ENCODE results near the gene CELF4.
"Not testable (repeated sequence)": the region's sequence is repeated elsewhere in the genome, so short reads cannot be mapped to it uniquely, and the experiment has no call there.

Gene CELF4

GRCh38 chr18:37361335-37362157 lies 204.1 kb downstream of the CELF4 start:
- H3K4me1 Mint-ChIP-seq (ENCODE audit: low read depth) = no peaks in the 10 kb centered on the region
- no peak overlapping the region for H3K27ac Mint-ChIP-seq
- no peak overlapping the region for H3K4me3 Mint-ChIP-seq
- no peaks in the 10 kb centered on the region for H3K9me3 Mint-ChIP-seq
- H3K36me3 Mint-ChIP-seq (ENCODE audit: low read depth) = no peaks in the 10 kb centered on the region
- DNase-seq = no peak
- H3K27me3 Mint-ChIP-seq = peaks cover 32% of the 10 kb centered on the region

GRCh38 chr18:37358061-37358460 lies 207.5 kb downstream of the CELF4 start:
- DNase-seq; H3K27ac Mint-ChIP-seq; H3K4me3 Mint-ChIP-seq; H3K9me3 Mint-ChIP-seq; H3K4me1 Mint-ChIP-seq (ENCODE audit: low read depth); H3K36me3 Mint-ChIP-seq (ENCODE audit: low read depth): not testable (repeated sequence)
- peaks cover 21% of the 10 kb centered on the region for H3K27me3 Mint-ChIP-seq

- H3K9me3 Mint-ChIP-seq = no peaks in the 10 kb centered on the region
- H3K27ac Mint-ChIP-seq = no peak overlapping the region
- H3K4me3 Mint-ChIP-seq = no peak overlapping the region
- no peaks in the 10 kb centered on the region for H3K4me1 Mint-ChIP-seq (ENCODE audit: low read depth)
- no peaks in the 10 kb centered on the region for H3K36me3 Mint-ChIP-seq (ENCODE audit: low read depth)
- no peak for DNase-seq
- H3K27me3 Mint-ChIP-seq = peaks cover under 1% of the 10 kb centered on the region
Measured at GRCh38 chr18:37355772-37356171, 209.8 kb downstream of the CELF4 start.

GRCh38 chr18:37351110-37351509 lies 214.5 kb downstream of the CELF4 start:
- no peak for DNase-seq
- Mint-ChIP-seq H3K27me3 (peaks cover 10% of the 10 kb centered on the region), H3K4me1 (ENCODE audit: low read depth) (no peaks in the 10 kb centered on the region), H3K4me3 (no peak overlapping the region), H3K36me3 (ENCODE audit: low read depth) (no peaks in the 10 kb centered on the region), H3K9me3 (no peaks in the 10 kb centered on the region), H3K27ac (no peak overlapping the region)

- H3K27me3 Mint-ChIP-seq = peaks cover 24% of the 10 kb centered on the region
- peaks cover 1% of the 10 kb centered on the region for H3K4me1 Mint-ChIP-seq (ENCODE audit: low read depth)
- no peaks in the 10 kb centered on the region for H3K36me3 Mint-ChIP-seq (ENCODE audit: low read depth)
- H3K9me3 Mint-ChIP-seq = no peaks in the 10 kb centered on the region
- DNase-seq = no peak
- no peak overlapping the region for H3K27ac Mint-ChIP-seq
- H3K4me3 Mint-ChIP-seq = no peak overlapping the region
Measured at GRCh38 chr18:37348729-37349128, 216.9 kb downstream of the CELF4 start.

- peaks cover 34% of the 10 kb centered on the region for H3K27me3 Mint-ChIP-seq
- H3K27ac Mint-ChIP-seq = no peak overlapping the region
- peaks cover 2% of the 10 kb centered on the region for H3K4me1 Mint-ChIP-seq (ENCODE audit: low read depth)
Measured at GRCh38 chr18:37346048-37346447, 219.6 kb downstream of the CELF4 start.

GRCh38 chr18:37343542-37343851 lies 222.1 kb downstream of the CELF4 start:
- no peaks in the 10 kb centered on the region for H3K36me3 Mint-ChIP-seq (ENCODE audit: low read depth)
- H3K4me1 Mint-ChIP-seq (ENCODE audit: low read depth) = peaks cover 2% of the 10 kb centered on the region
- H3K4me3 Mint-ChIP-seq = no peak overlapping the region
- H3K27ac Mint-ChIP-seq = no peak overlapping the region
- H3K9me3 Mint-ChIP-seq = no peaks in the 10 kb centered on the region
- H3K27me3 Mint-ChIP-seq = peaks cover 39% of the 10 kb centered on the region
- no peak for DNase-seq

More at GRCh38 chr18:37346048-37346447, 219.6 kb downstream of the CELF4 start:
- no peak overlapping the region for H3K4me3 Mint-ChIP-seq
- no peaks in the 10 kb centered on the region for H3K36me3 Mint-ChIP-seq (ENCODE audit: low read depth)
- H3K9me3 Mint-ChIP-seq = no peaks in the 10 kb centered on the region
- DNase-seq = no peak

GRCh38 chr18:37341473-37342086 lies 224.0 kb downstream of the CELF4 start:
- DNase-seq = no peak
- H3K4me3 Mint-ChIP-seq = no peak overlapping the region
- peaks cover 2% of the 10 kb centered on the region for H3K4me1 Mint-ChIP-seq (ENCODE audit: low read depth)
- no peak overlapping the region for H3K27ac Mint-ChIP-seq
- no peaks in the 10 kb centered on the region for H3K9me3 Mint-ChIP-seq
- peaks cover 32% of the 10 kb centered on the region for H3K27me3 Mint-ChIP-seq
- H3K36me3 Mint-ChIP-seq (ENCODE audit: low read depth) = no peaks in the 10 kb centered on the region

GRCh38 chr18:37341016-37341415 lies 224.6 kb downstream of the CELF4 start:
- peaks cover 29% of the 10 kb centered on the region for H3K27me3 Mint-ChIP-seq
- no peaks in the 10 kb centered on the region for H3K36me3 Mint-ChIP-seq (ENCODE audit: low read depth)
- no peak overlapping the region for H3K27ac Mint-ChIP-seq
- DNase-seq = no peak
- peaks cover 2% of the 10 kb centered on the region for H3K4me1 Mint-ChIP-seq (ENCODE audit: low read depth)
- no peaks in the 10 kb centered on the region for H3K9me3 Mint-ChIP-seq
- H3K4me3 Mint-ChIP-seq = no peak overlapping the region

GRCh38 chr18:37339701-37340215 lies 225.8 kb downstream of the CELF4 start:
- no peak for DNase-seq
- Mint-ChIP-seq H3K4me1 (ENCODE audit: low read depth) (peaks cover 2% of the 10 kb centered on the region), H3K9me3 (no peaks in the 10 kb centered on the region), H3K4me3 (no peak overlapping the region), H3K27me3 (peaks cover 25% of the 10 kb centered on the region), H3K27ac (no peak overlapping the region), H3K36me3 (ENCODE audit: low read depth) (no peaks in the 10 kb centered on the region)

GRCh38 chr18:37336568-37337285 lies 228.9 kb downstream of the CELF4 start:
- H3K4me3 Mint-ChIP-seq = no peak overlapping the region

GRCh38 chr18:37335409-37335736 lies 230.2 kb downstream of the CELF4 start:
- Mint-ChIP-seq H3K27ac (no peak overlapping the region), H3K27me3 (peaks cover 5% of the 10 kb centered on the region), H3K4me1 (ENCODE audit: low read depth) (no peaks in the 10 kb centered on the region), H3K36me3 (ENCODE audit: low read depth) (no peaks in the 10 kb centered on the region), H3K4me3 (no peak overlapping the region), H3K9me3 (no peaks in the 10 kb centered on the region)
- no peak for DNase-seq

More at GRCh38 chr18:37336568-37337285, 228.9 kb downstream of the CELF4 start:
- Mint-ChIP-seq H3K27me3 (peaks cover 5% of the 10 kb centered on the region), H3K4me1 (ENCODE audit: low read depth) (no peaks in the 10 kb centered on the region), H3K36me3 (ENCODE audit: low read depth) (no peaks in the 10 kb centered on the region), H3K9me3 (no peaks in the 10 kb centered on the region), H3K27ac (no peak overlapping the region)
- no peak for DNase-seq

- DNase-seq = no peak
- H3K36me3 Mint-ChIP-seq (ENCODE audit: low read depth) = no peaks in the 10 kb centered on the region
Measured at GRCh38 chr18:37334631-37335408, 230.8 kb downstream of the CELF4 start.

GRCh38 chr18:37332628-37333420 lies 232.8 kb downstream of the CELF4 start:
- no peaks in the 10 kb centered on the region for H3K4me1 Mint-ChIP-seq (ENCODE audit: low read depth)
- H3K27me3 Mint-ChIP-seq = no peaks in the 10 kb centered on the region
- H3K27ac Mint-ChIP-seq = no peak overlapping the region

More at GRCh38 chr18:37334631-37335408, 230.8 kb downstream of the CELF4 start:
- H3K4me3 Mint-ChIP-seq = no peak overlapping the region
- no peak overlapping the region for H3K27ac Mint-ChIP-seq
- no peaks in the 10 kb centered on the region for H3K4me1 Mint-ChIP-seq (ENCODE audit: low read depth)
- no peaks in the 10 kb centered on the region for H3K9me3 Mint-ChIP-seq
- peaks cover 5% of the 10 kb centered on the region for H3K27me3 Mint-ChIP-seq

More at GRCh38 chr18:37332628-37333420, 232.8 kb downstream of the CELF4 start:
- no peak for DNase-seq
- Mint-ChIP-seq H3K9me3 (no peaks in the 10 kb centered on the region), H3K4me3 (no peak overlapping the region), H3K36me3 (ENCODE audit: low read depth) (no peaks in the 10 kb centered on the region)

All from activated T-cell treated with anti-CD3 and anti-CD28 coated beads, Interleukin-2, amount 50 U/mL, for 24 hours (primary cell).